Testis (tissue), 2 donors: ENCODE results near the gene LIMS2.

Experiments
- CTCF ChIP-seq, 3 experiments: fragments of 450-650 bp in 2 of 3; fragments of 200-600 bp in 1 of 3; sonication (generic) in 1 of 3; IDR thresholded peaks; one replicate each; pipeline ENCODE4 v1.5.1; 2016 to 2019; ENCODE audit warnings: antibody characterized with exemption in 3 of 3, mild to moderate bottlenecking in 2 of 3, moderate library complexity in 1 of 3
- POLR2A ChIP-seq: fragments of 450-650 bp; IDR thresholded peaks from one replicate; pipeline ENCODE4 v1.6.1; 2017; ENCODE audit warnings: antibody characterized with exemption, mild to moderate bottlenecking, moderate library complexity

GRCh38 chr2:127700527-127701192 lies 25.3 kb upstream of the LIMS2 start:
- no peak for TF ChIP-seq POLR2A
- TF ChIP-seq CTCF (IDR thresholded peaks at IDR 0.05) = no peak
